ENCODE data around the gene LPAR2. TPM values are rescaled to one million over a fixed set of nuclear protein-coding genes. Genes with fewer than 3 reads are reported as not detected.

Gene LPAR2
- total and polyA plus RNA-seq, 2 donors (not counting 3 experiments of a cell fraction or from before 2014, with no cell fraction given): 4.7 to 5.0 TPM

DNA sequence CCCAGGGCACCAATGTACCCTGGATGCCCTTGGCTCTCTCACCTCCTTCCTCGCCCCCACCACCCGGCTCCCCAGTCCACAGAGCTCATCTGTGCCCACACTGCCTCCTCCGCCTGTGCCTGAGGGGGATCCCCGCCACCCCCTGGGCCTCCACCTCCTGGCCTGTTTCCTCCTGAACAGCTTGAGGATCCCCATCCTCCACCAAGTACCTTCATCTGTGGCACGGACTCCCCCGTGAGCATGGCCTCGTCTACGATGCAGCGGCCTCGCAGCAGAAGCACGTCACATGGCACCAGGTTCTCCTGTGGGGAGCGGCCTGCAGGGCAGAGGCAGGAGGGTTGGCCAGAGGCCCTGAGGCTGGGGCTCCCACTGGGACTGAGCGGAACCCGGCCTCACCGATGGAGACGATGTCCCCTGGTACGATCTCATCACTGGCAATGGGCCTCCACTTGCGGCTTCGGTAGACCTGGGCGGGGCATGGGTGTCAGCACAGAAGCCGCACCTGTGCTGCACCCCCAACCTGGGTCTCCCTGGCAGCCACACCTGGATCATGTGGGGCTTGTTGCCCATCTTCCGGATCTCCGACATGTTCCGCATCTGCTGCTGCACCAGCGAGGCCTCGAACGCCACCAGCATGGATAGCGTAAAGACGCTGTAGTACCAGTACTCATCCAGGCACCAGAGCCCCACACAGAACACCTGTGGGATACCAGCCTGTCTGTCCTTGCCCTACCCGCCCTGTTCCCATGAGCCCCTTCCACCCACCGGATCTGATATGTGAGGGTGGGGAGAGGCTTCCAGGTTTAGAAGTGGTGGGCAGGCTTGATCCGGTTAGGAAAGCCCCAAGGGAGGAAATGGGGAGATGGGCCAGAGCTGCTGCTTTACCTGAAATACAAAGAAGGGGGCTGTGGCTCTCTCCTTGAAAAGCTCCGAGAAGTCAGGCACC, 28.7 kb upstream of the LPAR2 start:
- H3K9me1 ChIP-seq (replicated peaks; ENCODE audit: control insufficient read depth, extremely low read depth, insufficient read depth, low read length): no peaks in the 10 kb centered on the region
- intact Hi-C loops (cut with micrococcal nuclease) (no loop called here), dilution Hi-C loops (cut with MboI; ENCODE audit: extremely low pct_ligation_motif_present, low sequenced_read_pairs) (no loop called here)
- BruUV-seq (replicated peaks): no TSS peak
- DNase-seq (ENCODE audit: low read depth, low spot score) (no peak), FAIRE-seq (no peak)
- no peak overlapping the region for H2AFZ ChIP-seq (ENCODE audit: low read depth, low read length)
- no peak overlapping the region for H3K4me3 ChIP-seq (replicated peaks in 1 of 3; ENCODE audit: insufficient read depth in 1 of 3, low read depth in 1 of 3, low read length in 3 of 3)
- no peaks in the 10 kb centered on the region for H3K4me1 ChIP-seq (ENCODE audit: control insufficient read depth, extremely low read depth, insufficient read depth, low read length)
- CTCF ChIA-PET: interaction anchor here (1.3 kb wide), 1 partner anchor 11 kb away, joined by 3 read pairs; no protein-coding TSS in a partner anchor
- no peaks in the 10 kb centered on the region for H3K9me3 ChIP-seq (replicated peaks; ENCODE audit: control insufficient read depth, insufficient read depth, low read length)
- POLR2A ChIA-PET: no interaction called here
- H3K9ac ChIP-seq (replicated peaks; ENCODE audit: extremely low read depth, insufficient read depth, low read length): no peak overlapping the region
- no peaks in the 10 kb centered on the region for H4K20me1 ChIP-seq (replicated peaks; ENCODE audit: control insufficient read depth, extremely low read depth, insufficient read depth, low read length)
- no peak overlapping the region for H3K27ac ChIP-seq (ENCODE audit: insufficient read depth, low read depth, low read length)
- no peaks in the 10 kb centered on the region for H3K27me3 ChIP-seq (ENCODE audit: control insufficient read depth in 2 of 2, insufficient read depth in 2 of 2, low read length in 2 of 2)
- peaks cover 8% of the 10 kb centered on the region for H3K79me2 ChIP-seq (ENCODE audit: control insufficient read depth, insufficient read depth, low read length)
- H3K4me2 ChIP-seq (ENCODE audit: insufficient read depth, low read length): no peak overlapping the region
- TF ChIP-seq MAX (IDR thresholded peaks at IDR 0.05; ENCODE audit: insufficient read depth, insufficient read length) (no peak), FOS (IDR thresholded peaks at IDR 0.05; ENCODE audit: borderline replicate concordance, insufficient read depth, low read length) (no peak), JUN (IDR thresholded peaks at IDR 0.05; ENCODE audit: borderline replicate concordance, insufficient read depth, insufficient read length, low read depth) (no peak), GATA2 (IDR thresholded peaks at IDR 0.05; ENCODE audit: insufficient read depth, insufficient read length, low read depth, low read length) (no peak), MYC (IDR thresholded peaks at IDR 0.05; ENCODE audit: low read depth, low read length) (no peak)
- TF ChIP-seq, protein P1, sequence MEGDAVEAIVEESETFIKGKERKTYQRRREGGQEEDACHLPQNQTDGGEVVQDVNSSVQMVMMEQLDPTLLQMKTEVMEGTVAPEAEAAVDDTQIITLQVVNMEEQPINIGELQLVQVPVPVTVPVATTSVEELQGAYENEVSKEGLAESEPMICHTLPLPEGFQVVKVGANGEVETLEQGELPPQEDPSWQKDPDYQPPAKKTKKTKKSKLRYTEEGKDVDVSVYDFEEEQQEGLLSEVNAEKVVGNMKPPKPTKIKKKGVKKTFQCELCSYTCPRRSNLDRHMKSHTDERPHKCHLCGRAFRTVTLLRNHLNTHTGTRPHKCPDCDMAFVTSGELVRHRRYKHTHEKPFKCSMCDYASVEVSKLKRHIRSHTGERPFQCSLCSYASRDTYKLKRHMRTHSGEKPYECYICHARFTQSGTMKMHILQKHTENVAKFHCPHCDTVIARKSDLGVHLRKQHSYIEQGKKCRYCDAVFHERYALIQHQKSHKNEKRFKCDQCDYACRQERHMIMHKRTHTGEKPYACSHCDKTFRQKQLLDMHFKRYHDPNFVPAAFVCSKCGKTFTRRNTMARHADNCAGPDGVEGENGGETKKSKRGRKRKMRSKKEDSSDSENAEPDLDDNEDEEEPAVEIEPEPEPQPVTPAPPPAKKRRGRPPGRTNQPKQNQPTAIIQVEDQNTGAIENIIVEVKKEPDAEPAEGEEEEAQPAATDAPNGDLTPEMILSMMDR (IDR thresholded peaks at IDR 0.05; ENCODE audit: extremely low read depth in 1 of 2, insufficient read depth in 1 of 2, low read depth in 1 of 2, low read length in 2 of 2): no peak
- peaks cover 14 to 63% of the 10 kb centered on the region in 2 experiments for H3K36me3 ChIP-seq (ENCODE audit: control insufficient read depth in 2 of 2, extremely low read depth in 1 of 2, insufficient read depth in 2 of 2, low read length in 2 of 2)

Measured in endothelial cell of umbilical vein (primary cell).